GM23248 (cell line): ENCODE data around the gene TCEANC2. TPM values are rescaled to one million over a fixed set of nuclear protein-coding genes. Genes with fewer than 3 reads are reported as not detected.
A peak's percentile ranks its signal among the peaks of the same experiment; 100 is the strongest.

Source experiments
- DNase-seq: peaks from one replicate; pipeline ENCODE4 v3.0.0-alpha.2; 2015
- H2AFZ ChIP-seq: fragments of 200-600 bp; sonication (generic); 2 replicates; pipeline ENCODE4 v1.6.1; 2016; ENCODE audit warnings: antibody characterized with exemption
- H3F3A ChIP-seq: fragments of 200-600 bp; sonication (generic); 2 replicates; pipeline ENCODE4 v1.6.1; 2016; ENCODE audit warnings: mild to moderate bottlenecking, antibody characterized with exemption, mixed run types; ENCODE audit not compliant: insufficient read depth
- H3K27ac ChIP-seq: fragments of 200-600 bp; sonication (generic); 2 replicates; pipeline ENCODE4 v1.5.1; 2016; ENCODE audit warnings: mild to moderate bottlenecking
- H3K27me3 ChIP-seq: fragments of 200-600 bp; sonication (generic); replicated peaks from 2 replicates; pipeline ENCODE4 v1.6.1; 2016; ENCODE audit warnings: mild to moderate bottlenecking; ENCODE audit not compliant: insufficient read depth
- H3K36me3 ChIP-seq: fragments of 200-600 bp; sonication (generic); 2 replicates; pipeline ENCODE4 v1.6.1; 2016; ENCODE audit warnings: low read depth, mild to moderate bottlenecking
- H3K4me1 ChIP-seq: fragments of 200-600 bp; sonication (generic); 2 replicates; pipeline ENCODE4 v1.6.1; 2016; ENCODE audit warnings: mild to moderate bottlenecking; ENCODE audit not compliant: insufficient read depth
- H3K4me2 ChIP-seq: fragments of 200-600 bp; sonication (generic); one replicate; pipeline ENCODE4 v1.6.1; 2016; ENCODE audit warnings: mild to moderate bottlenecking; ENCODE audit not compliant: unreplicated experiment
- H3K4me3 ChIP-seq: fragments of 200-600 bp; sonication (generic); 2 replicates; pipeline ENCODE4 v1.5.1; 2016; ENCODE audit warnings: mild to moderate bottlenecking
- H3K79me2 ChIP-seq: fragments of 200-600 bp; sonication (generic); 2 replicates; pipeline ENCODE4 v1.6.1; 2016; ENCODE audit warnings: mild to moderate bottlenecking; ENCODE audit not compliant: insufficient read depth
- H3K9ac ChIP-seq: fragments of 200-600 bp; sonication (generic); 2 replicates; pipeline ENCODE4 v1.6.1; 2016; ENCODE audit warnings: mild to moderate bottlenecking
- H3K9me2 ChIP-seq: fragments of 200-600 bp; sonication (generic); 2 replicates; pipeline ENCODE4 v1.6.1; 2016; ENCODE audit warnings: mixed run types, mild to moderate bottlenecking, moderate library complexity; ENCODE audit not compliant: insufficient read depth
- H3K9me3 ChIP-seq: fragments of 200-600 bp; sonication (generic); one replicate; pipeline ENCODE4 v1.6.1; 2017; ENCODE audit warnings: low read depth
- H4K20me1 ChIP-seq: fragments of 200-600 bp; sonication (generic); 2 replicates; pipeline ENCODE4 v1.6.0; 2016; ENCODE audit not compliant: insufficient read depth
- EZH2 ChIP-seq: fragments of 200-600 bp; sonication (generic); IDR thresholded peaks from 2 replicates; pipeline ENCODE4 v1.6.1; 2018; ENCODE audit warnings: antibody characterized with exemption, mild to moderate bottlenecking; ENCODE audit not compliant: insufficient read depth, poor library complexity, severe bottlenecking
- EZH2phosphoT487 ChIP-seq: fragments of 200-600 bp; sonication (generic); IDR thresholded peaks from 2 replicates; pipeline ENCODE4 v1.6.1; 2018; ENCODE audit warnings: antibody characterized with exemption, moderate library complexity, mild to moderate bottlenecking, low read depth; ENCODE audit not compliant: insufficient read depth
- WGBS, 2 experiments: methylation state at CpG; one replicate each; pipeline ENCODE4 v1.1.6; 2015 to 2017; ENCODE audit warnings: low lambda C conversion rate in 2 of 2, low coverage in 1 of 2; ENCODE audit errors: missing lambda C conversion rate in 2 of 2; 5-methylcytosine and 5-hydroxymethylcytosine counted together
- in situ Hi-C: fragments of 300-500 bp; cut with MboI; formaldehyde crosslinking; loops from 2 replicates; pipeline ENCODE4 v1.15.0; 2020
- polyA plus RNA-seq: library from polyadenylated mRNA; unstranded; fragments of >200 nt; fragmentation: Nextera tagmentation; extraction: Ambion mirVana; gene quantifications from 2 replicates; pipeline ENCODE4 v1.2.1, GENCODE V29; 2016
- total RNA-seq: library from RNA; depleted of rRNA; stranded (reverse); fragments of >200 nt; shearing (Covaris generic); gene quantifications from 2 replicates; pipeline ENCODE4 v1.2.3, GENCODE V29; 2014

The TCEANC2 gene
- total and polyA plus RNA-seq, 2 experiments from 2014 or later: 1.7 to 4.6 TPM

GRCh38 chr1:54129858-54130257 lies 76.5 kb downstream of the TCEANC2 start:
- no peak overlapping the region for H3K27ac ChIP-seq
- H3K9me2 ChIP-seq: no peaks in the 10 kb centered on the region
- no peak overlapping the region for H3K4me3 ChIP-seq
- no peaks in the 10 kb centered on the region for H3K79me2 ChIP-seq
- H3F3A ChIP-seq: no peaks in the 10 kb centered on the region
- H3K4me2 ChIP-seq: no peak overlapping the region
- no peaks in the 10 kb centered on the region for H3K27me3 ChIP-seq
- no peaks in the 10 kb centered on the region for H3K9me3 ChIP-seq
- no peaks in the 10 kb centered on the region for H4K20me1 ChIP-seq
- no peaks in the 10 kb centered on the region for H3K4me1 ChIP-seq
- TF ChIP-seq EZH2 (no peak), EZH2phosphoT487 (no peak)
- no peak overlapping the region for H2AFZ ChIP-seq
- WGBS, 2 experiments: 49 to 50% methylated on average over 2 of the region's 2 CpGs
- DNase-seq: no peak
- in situ Hi-C loops: no loop called here
- no peaks in the 10 kb centered on the region for H3K36me3 ChIP-seq
- H3K9ac ChIP-seq: no peak overlapping the region

GRCh38 chr1:54131419-54131818 lies 78.0 kb downstream of the TCEANC2 start:
- Histone ChIP-seq H3K4me3 (no peak overlapping the region), H3K4me1 (no peaks in the 10 kb centered on the region; the same call in 1 of the 2 replicates), H3K9ac (no peak overlapping the region)

GRCh38 chr1:54132495-54132894 lies 79.1 kb downstream of the TCEANC2 start:
- H3K9me3 ChIP-seq: no peaks in the 10 kb centered on the region

More at GRCh38 chr1:54131419-54131818, 78.0 kb downstream of the TCEANC2 start:
- Histone ChIP-seq H3K36me3 (no peaks in the 10 kb centered on the region), H3K79me2 (no peaks in the 10 kb centered on the region), H3K27ac (no peak overlapping the region), H3K4me2 (no peak overlapping the region), H3K9me3 (no peaks in the 10 kb centered on the region), H4K20me1 (no peaks in the 10 kb centered on the region), H2AFZ (no peak overlapping the region), H3K9me2 (no peaks in the 10 kb centered on the region), H3F3A (no peaks in the 10 kb centered on the region), H3K27me3 (no peaks in the 10 kb centered on the region)
- in situ Hi-C loops: no loop called here
- no peak for DNase-seq
- WGBS, 2 experiments: 64 to 65% methylated on average over 2 of the region's 2 CpGs
- TF ChIP-seq EZH2phosphoT487 (no peak), EZH2 (no peak)

GRCh38 chr1:54134295-54134694 lies 80.9 kb downstream of the TCEANC2 start:
- Histone ChIP-seq H3K79me2 (no peaks in the 10 kb centered on the region), H3F3A (no peaks in the 10 kb centered on the region), H3K9ac (no peak overlapping the region), H3K4me2 (no peak overlapping the region), H4K20me1 (no peaks in the 10 kb centered on the region), H3K27me3 (no peaks in the 10 kb centered on the region), H3K4me1 (peaks cover 6% of the 10 kb centered on the region), H3K27ac (no peak overlapping the region), H3K9me3 (no peaks in the 10 kb centered on the region), H3K9me2 (no peaks in the 10 kb centered on the region), H3K4me3 (no peak overlapping the region), H2AFZ (no peak overlapping the region), H3K36me3 (no peaks in the 10 kb centered on the region)
- DNase-seq: no peak
- TF ChIP-seq EZH2 (no peak), EZH2phosphoT487 (no peak)
- in situ Hi-C loops: no loop called here
- WGBS, 2 experiments: 86 to 90% methylated on average over 6 of the region's 6 CpGs

More at GRCh38 chr1:54132495-54132894, 79.1 kb downstream of the TCEANC2 start:
- WGBS, 2 experiments: 40% methylated on average over 2 of the region's 2 CpGs
- no peaks in the 10 kb centered on the region for H4K20me1 ChIP-seq
- no peaks in the 10 kb centered on the region for H3K36me3 ChIP-seq
- no peak overlapping the region for H3K4me2 ChIP-seq
- H3K4me1 ChIP-seq: peaks cover 5% of the 10 kb centered on the region
- no peak overlapping the region for H2AFZ ChIP-seq
- H3K9me2 ChIP-seq: no peaks in the 10 kb centered on the region
- no peak overlapping the region for H3K27ac ChIP-seq
- H3K79me2 ChIP-seq: no peaks in the 10 kb centered on the region
- DNase-seq: peak; percentile 39
- no peaks in the 10 kb centered on the region for H3K27me3 ChIP-seq
- H3K4me3 ChIP-seq: no peak overlapping the region
- in situ Hi-C loops: no loop called here
- H3K9ac ChIP-seq: no peak overlapping the region
- TF ChIP-seq EZH2phosphoT487: no peak
- no peak for TF ChIP-seq EZH2
- no peaks in the 10 kb centered on the region for H3F3A ChIP-seq

- no peak overlapping the region for H3K27ac ChIP-seq
- peaks cover 6% of the 10 kb centered on the region for H3K4me1 ChIP-seq
- H3K9me2 ChIP-seq: no peaks in the 10 kb centered on the region
- in situ Hi-C loops: no loop called here
- no peak for TF ChIP-seq EZH2phosphoT487
- no peak for TF ChIP-seq EZH2
- no peaks in the 10 kb centered on the region for H3K36me3 ChIP-seq
- H3K9me3 ChIP-seq: no peaks in the 10 kb centered on the region
- no peaks in the 10 kb centered on the region for H4K20me1 ChIP-seq
- H3K4me3 ChIP-seq: no peak overlapping the region
- 41 to 51% methylated on average over 5 of the region's 5 CpGs for WGBS, 2 experiments
- no peak overlapping the region for H3K9ac ChIP-seq
- H3K79me2 ChIP-seq: no peaks in the 10 kb centered on the region
- H3F3A ChIP-seq: no peaks in the 10 kb centered on the region
- no peak overlapping the region for H2AFZ ChIP-seq
- H3K4me2 ChIP-seq: no peak overlapping the region
- no peaks in the 10 kb centered on the region for H3K27me3 ChIP-seq
- peak; percentile 27 for DNase-seq
Measured at GRCh38 chr1:54135436-54136120, 82.2 kb downstream of the TCEANC2 start.
